Astrocyte (in vitro differentiated cells and primary cell): ENCODE data around the gene CTSD.

Experiments
- CTCF ChIP-seq: IDR thresholded peaks from 2 replicates; pipeline ENCODE4 v1.5.1; 2011; ENCODE audit warnings: low read depth, mild to moderate bottlenecking, inconsistent platforms, low read length, moderate library complexity; ENCODE audit not compliant: insufficient read depth
- EZH2 ChIP-seq: IDR thresholded peaks from 2 replicates; pipeline ENCODE4 v1.6.1; 2012; ENCODE audit warnings: mild to moderate bottlenecking, low read length, inconsistent platforms; ENCODE audit not compliant: insufficient read depth

GRCh38 chr11:1759151-1759850 is 4.4 kb downstream of the CTSD start:
- TF ChIP-seq CTCF (no peak), EZH2 (no peak)
